Kidney epithelial cell (primary cell): ENCODE data around the gene CWH43. TPM values are rescaled to one million over a fixed set of nuclear protein-coding genes. Genes with fewer than 3 reads are reported as not detected.

ENCODE experiments used
- DNase-seq: peaks from one replicate; pipeline ENCODE4 v3.0.0-alpha.2; 2010; ENCODE audit warnings: low read depth
- H3K27me3 ChIP-seq: 2 replicates; pipeline ENCODE4 v1.6.0; 2011; ENCODE audit warnings: low read length; ENCODE audit not compliant: control insufficient read depth, insufficient read depth
- H3K36me3 ChIP-seq: 2 replicates; pipeline ENCODE4 v1.5.1; 2011; ENCODE audit warnings: low read length; ENCODE audit not compliant: control insufficient read depth, insufficient read depth
- H3K4me3 ChIP-seq: 2 replicates; pipeline ENCODE4 v1.5.1; 2011; ENCODE audit warnings: low read depth, mild to moderate bottlenecking, control low read depth, low read length
- CTCF ChIP-seq: IDR thresholded peaks from 2 replicates; pipeline ENCODE4 v1.5.1; 2011; ENCODE audit warnings: mild to moderate bottlenecking, moderate library complexity, low read length, control low read depth, inconsistent platforms; ENCODE audit not compliant: insufficient read depth, poor library complexity, severe bottlenecking
- total RNA-seq: library from RNA; depleted of rRNA; stranded (reverse); fragments of >200 nt; gene quantifications from 2 replicates; pipeline ENCODE4 v1.2.3, GENCODE V29; 2015

Gene CWH43
- total RNA-seq, result 1.3 and 3.3 TPM in 2 replicates

- Histone ChIP-seq H3K4me3 (peak within 1 kb of the TSS; percentile 27), H3K27me3 (peaks cover 27% of the 10 kb centered on the region), H3K36me3 (no peaks in the 10 kb centered on the region)
- no peak for TF ChIP-seq CTCF
- DNase-seq, result no peak
Measured at GRCh38 chr4:48985976-48986653, at the start of gene CWH43. CWH43 (plus strand) TSS chr4:48986275; CDS start chr4:48986430, 155 bp downstream.

- Histone ChIP-seq H3K27me3 (no peaks in the 10 kb centered on the region), H3K36me3 (no peaks in the 10 kb centered on the region), H3K4me3 (no peak overlapping the region)
- DNase-seq, result no peak
- no peak for TF ChIP-seq CTCF
Measured at GRCh38 chr4:48937033-48937432, 49.0 kb upstream of the CWH43 start.

GRCh38 chr4:48938831-48939230, 47.2 kb upstream of the CWH43 start:
- TF ChIP-seq CTCF, result no peak

GRCh38 chr4:48939785-48940184, 46.3 kb upstream of the CWH43 start:
- no peak for TF ChIP-seq CTCF
- Histone ChIP-seq H3K36me3 (no peaks in the 10 kb centered on the region), H3K4me3 (no peak overlapping the region), H3K27me3 (no peaks in the 10 kb centered on the region)
- peak; percentile 74 for DNase-seq

More at GRCh38 chr4:48938831-48939230, 47.2 kb upstream of the CWH43 start:
- DNase-seq, result no peak
- Histone ChIP-seq H3K36me3 (no peaks in the 10 kb centered on the region), H3K4me3 (no peak overlapping the region), H3K27me3 (no peaks in the 10 kb centered on the region)

GRCh38 chr4:48943387-48943786, 42.7 kb upstream of the CWH43 start:
- TF ChIP-seq CTCF, result peak; percentile 52
- Histone ChIP-seq H3K27me3 (no peaks in the 10 kb centered on the region), H3K4me3 (no peak overlapping the region), H3K36me3 (no peaks in the 10 kb centered on the region)
- no peak for DNase-seq

GRCh38 chr4:48944252-48944651, 41.8 kb upstream of the CWH43 start:
- no peaks in the 10 kb centered on the region for H3K36me3 ChIP-seq
- no peak for TF ChIP-seq CTCF
- H3K27me3 ChIP-seq, result no peaks in the 10 kb centered on the region
- H3K4me3 ChIP-seq, result no peak overlapping the region
- no peak for DNase-seq
